ENCODE data around the gene CARMIL1.
"Not testable (repeated sequence)": the region's sequence is repeated elsewhere in the genome, so short reads cannot be mapped to it uniquely, and the experiment has no call there.

CARMIL1 gene

DNA sequence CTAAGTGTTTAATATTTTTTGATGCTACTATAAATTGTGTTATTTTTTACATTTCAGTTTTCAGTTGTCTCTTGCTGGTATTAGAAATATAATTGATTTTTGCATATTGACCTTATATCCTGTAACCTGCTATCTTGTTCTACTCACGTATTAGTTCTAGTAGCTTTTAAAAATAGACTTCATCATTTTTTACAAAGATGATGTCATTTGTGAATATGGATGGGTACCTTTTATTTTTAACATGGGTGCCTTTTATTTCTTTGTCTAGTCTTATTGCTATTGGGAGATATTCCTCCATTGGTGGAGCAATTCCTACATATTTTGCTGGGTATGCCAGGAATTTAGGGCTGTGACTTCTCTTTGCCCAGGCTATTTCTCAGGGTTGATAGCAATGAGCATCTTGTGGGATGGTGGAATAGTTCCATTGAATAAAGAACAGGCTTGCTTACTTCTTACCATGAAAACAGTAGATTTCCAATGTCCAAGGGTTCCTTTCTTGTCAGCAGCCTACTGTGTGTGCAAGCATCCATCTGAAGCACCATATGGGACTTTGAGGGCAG, 149.7 kb downstream of the CARMIL1 start:
- H3K4me1 ChIP-seq (ENCODE audit: control insufficient read depth in 1 of 2, insufficient read depth in 2 of 2, low read length in 2 of 2), result no peaks in the 10 kb centered on the region
- H3K27me3 ChIP-seq (ENCODE audit: low read depth, low read length), result no peaks in the 10 kb centered on the region
- H3K9me3 ChIP-seq (ENCODE audit: control insufficient read depth in 1 of 2, low read length in 2 of 2), result no peaks in the 10 kb centered on the region
- no peak overlapping the region for H3K4me3 ChIP-seq (ENCODE audit: low read depth in 1 of 2, low read length in 2 of 2)
- H3K27ac ChIP-seq (ENCODE audit: low read length), result no peak overlapping the region
- H3K36me3 ChIP-seq (ENCODE audit: control insufficient read depth in 1 of 2, insufficient read depth in 2 of 2, low read length in 2 of 2), result no peaks in the 10 kb centered on the region

DNA sequence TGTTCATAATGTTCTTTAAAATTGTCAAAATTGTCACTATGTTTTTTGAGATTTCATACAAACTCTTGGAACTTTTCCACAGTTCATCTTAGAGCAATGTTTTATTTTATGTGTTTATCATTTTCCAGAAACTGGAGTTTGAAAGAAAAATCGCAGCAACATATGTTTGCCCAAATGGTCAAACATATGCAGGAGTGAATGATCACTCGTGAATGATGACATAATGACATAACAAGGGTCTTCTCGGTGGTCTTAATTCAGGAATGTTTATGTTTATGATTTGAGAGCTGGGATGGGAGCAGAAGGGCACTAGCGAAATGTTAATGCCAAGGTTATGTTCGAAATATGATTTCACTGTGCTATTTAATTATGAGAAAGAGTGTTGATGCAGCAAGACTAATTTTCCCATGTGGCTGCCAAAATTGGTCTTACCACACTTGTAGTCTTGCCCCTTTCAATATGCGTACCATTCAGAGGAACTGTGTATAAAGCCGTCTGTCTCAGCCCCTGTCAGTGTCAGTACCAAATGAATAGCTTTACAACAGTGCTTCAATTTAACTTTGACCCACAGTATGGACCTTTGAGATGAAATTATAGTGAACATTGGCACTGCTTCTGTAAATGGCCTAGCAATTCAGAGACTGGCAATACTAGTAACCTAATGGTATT, 152.3 kb downstream of the CARMIL1 start:
- H3K9me3 ChIP-seq (ENCODE audit: control insufficient read depth in 1 of 2, low read length in 2 of 2), result no peaks in the 10 kb centered on the region
- H3K27ac ChIP-seq (ENCODE audit: low read length), result no peak overlapping the region
- H3K4me3 ChIP-seq (ENCODE audit: low read depth in 1 of 2, low read length in 2 of 2), result no peak overlapping the region
- H3K27me3 ChIP-seq (ENCODE audit: low read depth, low read length), result no peaks in the 10 kb centered on the region
- H3K4me1 ChIP-seq (ENCODE audit: control insufficient read depth in 1 of 2, insufficient read depth in 2 of 2, low read length in 2 of 2), result no peaks in the 10 kb centered on the region
- no peaks in the 10 kb centered on the region for H3K36me3 ChIP-seq (ENCODE audit: control insufficient read depth in 1 of 2, insufficient read depth in 2 of 2, low read length in 2 of 2)

DNA sequence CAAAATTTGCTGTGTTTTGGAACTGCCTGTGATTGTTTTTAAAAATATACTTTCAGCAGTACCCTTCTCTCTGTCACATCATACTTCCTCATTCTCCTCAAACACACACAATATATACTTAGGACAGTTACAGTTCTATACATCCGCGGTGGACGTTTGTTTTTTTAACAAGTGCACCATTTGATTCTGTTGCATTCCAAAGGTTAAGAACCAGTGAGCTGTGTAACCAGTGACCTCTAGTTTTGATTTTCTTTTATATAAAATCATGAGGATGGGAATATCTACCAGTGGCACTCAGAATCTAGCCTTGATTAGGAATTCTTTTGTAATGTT, 152.8 kb downstream of the CARMIL1 start:
- H3K27ac ChIP-seq (ENCODE audit: low read length), result no peak overlapping the region
- no peaks in the 10 kb centered on the region for H3K4me1 ChIP-seq (ENCODE audit: control insufficient read depth in 1 of 2, insufficient read depth in 2 of 2, low read length in 2 of 2)
- no peaks in the 10 kb centered on the region for H3K9me3 ChIP-seq (ENCODE audit: control insufficient read depth in 1 of 2, low read length in 2 of 2)
- H3K36me3 ChIP-seq (ENCODE audit: control insufficient read depth in 1 of 2, insufficient read depth in 2 of 2, low read length in 2 of 2), result no peaks in the 10 kb centered on the region
- no peak overlapping the region for H3K4me3 ChIP-seq (ENCODE audit: low read depth in 1 of 2, low read length in 2 of 2)
- no peaks in the 10 kb centered on the region for H3K27me3 ChIP-seq (ENCODE audit: low read depth, low read length)

DNA sequence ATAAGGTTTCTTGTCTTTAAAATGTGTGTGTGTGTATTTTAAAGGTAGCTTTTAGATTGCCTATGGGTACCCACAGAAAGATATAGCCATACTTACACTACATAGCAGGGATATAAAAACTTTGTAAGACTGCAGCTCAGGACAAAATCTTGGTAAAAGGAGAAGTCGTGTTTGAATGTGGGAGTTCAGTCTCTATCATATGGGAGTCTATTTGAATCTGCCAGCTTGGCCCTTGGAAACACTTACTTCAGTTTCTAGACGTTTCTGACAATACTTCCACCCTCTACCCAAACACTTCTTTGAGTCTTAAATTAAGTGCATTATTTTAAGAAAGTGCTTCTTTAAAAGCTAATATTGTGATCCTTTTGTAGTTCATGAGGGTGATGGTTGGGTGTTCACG, 155.7 kb downstream of the CARMIL1 start:
- H3K9me3 ChIP-seq (ENCODE audit: control insufficient read depth in 1 of 2, low read length in 2 of 2), result no peaks in the 10 kb centered on the region
- H3K27ac ChIP-seq (ENCODE audit: low read length), result no peak overlapping the region
- H3K36me3 ChIP-seq (ENCODE audit: control insufficient read depth in 1 of 2, insufficient read depth in 2 of 2, low read length in 2 of 2), result peaks cover 0 to 6% of the 10 kb centered on the region in 2 donors
- H3K27me3 ChIP-seq (ENCODE audit: low read depth, low read length), result no peaks in the 10 kb centered on the region
- H3K4me3 ChIP-seq (ENCODE audit: low read depth in 1 of 2, low read length in 2 of 2), result no peak overlapping the region
- H3K4me1 ChIP-seq (ENCODE audit: control insufficient read depth in 1 of 2, insufficient read depth in 2 of 2, low read length in 2 of 2), result no peaks in the 10 kb centered on the region

DNA sequence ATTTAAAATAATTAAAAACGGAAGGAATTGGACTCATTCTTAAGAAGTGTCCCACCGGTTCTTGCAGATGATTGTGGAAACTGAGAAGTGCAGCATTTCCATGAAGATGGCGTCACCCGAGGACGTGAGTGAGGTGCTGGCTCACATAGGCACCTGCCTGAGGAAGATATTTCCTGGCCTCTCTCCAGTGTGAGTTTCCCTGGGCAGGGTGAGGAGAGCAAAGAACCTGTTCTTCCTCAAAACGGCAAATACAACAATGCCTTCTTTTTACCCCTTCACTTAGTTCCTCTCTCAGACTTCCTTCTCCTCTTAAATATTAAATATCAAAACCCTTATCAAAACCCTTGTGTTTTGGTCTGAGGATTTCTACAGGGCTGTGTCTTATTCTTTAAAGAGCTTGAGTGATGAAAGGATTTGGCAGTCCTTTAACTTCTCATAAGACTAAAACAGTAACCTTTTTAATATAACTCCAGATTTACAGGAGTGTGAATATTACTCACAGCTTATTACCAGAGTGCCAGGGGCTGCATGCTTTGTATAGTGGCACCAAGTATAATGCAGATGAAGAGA, 156.3 kb downstream of the CARMIL1 start:
- Histone ChIP-seq H3K36me3 (ENCODE audit: control insufficient read depth in 1 of 2, insufficient read depth in 2 of 2, low read length in 2 of 2) (peaks cover 0 to 6% of the 10 kb centered on the region in 2 donors), H3K27me3 (ENCODE audit: low read depth, low read length) (no peaks in the 10 kb centered on the region), H3K4me1 (ENCODE audit: control insufficient read depth in 1 of 2, insufficient read depth in 2 of 2, low read length in 2 of 2) (no peaks in the 10 kb centered on the region), H3K9me3 (ENCODE audit: control insufficient read depth in 1 of 2, low read length in 2 of 2) (no peaks in the 10 kb centered on the region), H3K27ac (ENCODE audit: low read length) (no peak overlapping the region), H3K4me3 (ENCODE audit: low read depth in 1 of 2, low read length in 2 of 2) (no peak overlapping the region)

DNA sequence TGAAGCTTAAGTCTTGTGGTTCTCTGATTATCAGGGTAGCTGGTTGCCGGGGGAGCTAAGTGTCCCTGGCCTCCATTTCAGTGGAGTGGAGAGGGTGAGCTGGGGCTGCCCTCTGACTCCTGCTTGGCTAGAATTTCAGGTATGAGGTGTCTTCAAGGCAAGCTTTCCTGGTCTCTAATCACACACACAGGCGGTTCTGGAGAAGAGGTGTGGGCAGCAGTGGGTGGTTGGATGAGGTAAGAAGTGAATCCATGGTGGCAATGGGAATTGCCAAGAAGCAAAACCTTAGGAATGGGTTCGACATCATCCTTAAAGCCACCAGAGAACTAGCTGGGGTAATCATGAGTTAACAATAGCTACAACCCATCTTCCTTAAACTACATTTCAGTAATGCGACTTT, 157.6 kb downstream of the CARMIL1 start:
- Histone ChIP-seq H3K36me3 (ENCODE audit: control insufficient read depth in 1 of 2, insufficient read depth in 2 of 2, low read length in 2 of 2) (peaks cover 0 to 6% of the 10 kb centered on the region in 2 donors), H3K9me3 (ENCODE audit: control insufficient read depth in 1 of 2, low read length in 2 of 2) (no peaks in the 10 kb centered on the region), H3K4me3 (ENCODE audit: low read depth in 1 of 2, low read length in 2 of 2) (no peak overlapping the region), H3K27me3 (ENCODE audit: low read depth, low read length) (no peaks in the 10 kb centered on the region), H3K27ac (ENCODE audit: low read length) (no peak overlapping the region), H3K4me1 (ENCODE audit: control insufficient read depth in 1 of 2, insufficient read depth in 2 of 2, low read length in 2 of 2) (no peaks in the 10 kb centered on the region)

DNA sequence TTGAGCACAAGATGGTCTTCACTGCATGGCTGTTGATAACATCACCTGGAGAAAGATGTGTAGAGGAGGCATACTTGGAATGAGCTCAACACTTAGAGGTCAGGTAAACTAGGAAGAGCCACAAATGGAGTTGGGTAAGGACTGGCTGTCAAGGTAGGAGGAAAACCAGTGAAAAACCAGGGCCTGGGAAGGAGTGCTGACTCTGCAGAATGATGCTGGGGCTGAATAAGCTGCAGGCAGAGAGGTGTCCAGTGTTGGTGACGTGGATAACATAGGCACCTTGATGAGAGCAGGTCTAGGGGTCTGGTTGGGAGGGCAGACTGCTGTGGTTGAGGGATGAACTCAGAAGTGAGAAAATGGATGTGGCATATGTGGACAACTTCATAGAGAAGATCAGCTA, 160.2 kb downstream of the CARMIL1 start:
- Histone ChIP-seq H3K4me3 (ENCODE audit: low read depth in 1 of 2, low read length in 2 of 2) (no peak overlapping the region), H3K36me3 (ENCODE audit: control insufficient read depth in 1 of 2, insufficient read depth in 2 of 2, low read length in 2 of 2) (peaks cover 0 to 6% of the 10 kb centered on the region in 2 donors), H3K27me3 (ENCODE audit: low read depth, low read length) (no peaks in the 10 kb centered on the region), H3K9me3 (ENCODE audit: control insufficient read depth in 1 of 2, low read length in 2 of 2) (no peaks in the 10 kb centered on the region), H3K27ac (ENCODE audit: low read length) (no peak overlapping the region), H3K4me1 (ENCODE audit: control insufficient read depth in 1 of 2, insufficient read depth in 2 of 2, low read length in 2 of 2) (no peaks in the 10 kb centered on the region)

DNA sequence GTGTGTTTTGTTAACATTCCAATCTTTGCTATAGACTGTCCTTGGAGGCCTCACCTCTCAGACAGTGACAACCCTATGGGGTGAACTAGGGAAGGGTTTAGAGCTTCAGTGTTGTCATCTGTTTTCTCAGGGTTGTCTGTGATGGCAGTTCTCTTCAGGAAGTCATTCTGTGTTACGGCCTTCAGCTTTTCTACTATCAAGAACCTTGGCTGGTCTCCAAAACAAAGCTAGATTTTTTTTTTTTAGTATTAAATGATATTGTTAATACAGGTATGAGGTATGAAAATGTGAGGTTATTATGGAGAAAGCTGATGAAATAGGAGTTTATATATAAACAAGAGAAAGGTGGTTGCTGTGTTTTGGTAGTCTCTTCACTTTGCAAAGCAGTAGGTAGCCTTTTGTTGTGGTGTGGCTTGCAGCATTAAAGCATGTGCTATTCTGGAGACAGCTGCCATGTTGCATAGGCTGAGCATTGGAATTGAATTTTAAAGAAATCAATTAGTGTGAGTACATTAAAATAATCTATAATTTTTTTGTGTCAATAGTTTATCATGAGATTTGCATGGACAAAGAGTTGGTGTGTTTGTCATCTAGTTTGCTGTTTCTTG, 162.6 kb downstream of the CARMIL1 start:
- H3K27ac ChIP-seq (ENCODE audit: low read length), result no peak overlapping the region

DNA sequence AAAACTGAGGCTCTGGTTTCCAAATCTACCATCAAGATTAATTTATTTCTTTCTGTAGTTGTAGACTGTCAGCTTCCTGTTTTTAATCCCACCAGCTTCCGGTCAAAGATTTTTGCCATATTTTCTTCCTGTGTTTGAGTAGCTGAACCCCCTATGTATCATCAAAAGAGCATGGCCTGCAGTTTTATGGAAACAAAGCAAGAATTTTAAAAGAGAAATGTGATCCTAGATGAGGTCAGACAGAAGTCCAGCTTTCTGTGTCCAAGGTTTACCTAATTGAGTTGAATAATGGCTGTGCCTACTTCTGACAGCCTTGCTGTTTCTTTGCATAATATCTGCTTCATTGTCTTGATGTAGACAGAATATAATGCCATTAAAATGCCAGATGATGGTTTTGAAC, 163.7 kb downstream of the CARMIL1 start:
- Histone ChIP-seq H3K27me3 (ENCODE audit: low read depth, low read length) (no peaks in the 10 kb centered on the region), H3K27ac (ENCODE audit: low read length) (no peak overlapping the region), H3K9me3 (ENCODE audit: control insufficient read depth in 1 of 2, low read length in 2 of 2) (no peaks in the 10 kb centered on the region), H3K4me1 (ENCODE audit: control insufficient read depth in 1 of 2, insufficient read depth in 2 of 2, low read length in 2 of 2) (no peaks in the 10 kb centered on the region), H3K4me3 (ENCODE audit: low read depth in 1 of 2, low read length in 2 of 2) (no peak overlapping the region), H3K36me3 (ENCODE audit: control insufficient read depth in 1 of 2, insufficient read depth in 2 of 2, low read length in 2 of 2) (peaks cover 0 to 3% of the 10 kb centered on the region in 2 donors)

More for the DNA sequence above, 162.6 kb downstream of the CARMIL1 start:
- peaks cover 0 to 6% of the 10 kb centered on the region in 2 donors for H3K36me3 ChIP-seq (ENCODE audit: control insufficient read depth in 1 of 2, insufficient read depth in 2 of 2, low read length in 2 of 2)
- no peaks in the 10 kb centered on the region for H3K9me3 ChIP-seq (ENCODE audit: control insufficient read depth in 1 of 2, low read length in 2 of 2)
- H3K4me3 ChIP-seq (ENCODE audit: low read depth in 1 of 2, low read length in 2 of 2), result no peak overlapping the region
- H3K4me1 ChIP-seq (ENCODE audit: control insufficient read depth in 1 of 2, insufficient read depth in 2 of 2, low read length in 2 of 2), result no peaks in the 10 kb centered on the region
- H3K27me3 ChIP-seq (ENCODE audit: low read depth, low read length), result no peaks in the 10 kb centered on the region

DNA sequence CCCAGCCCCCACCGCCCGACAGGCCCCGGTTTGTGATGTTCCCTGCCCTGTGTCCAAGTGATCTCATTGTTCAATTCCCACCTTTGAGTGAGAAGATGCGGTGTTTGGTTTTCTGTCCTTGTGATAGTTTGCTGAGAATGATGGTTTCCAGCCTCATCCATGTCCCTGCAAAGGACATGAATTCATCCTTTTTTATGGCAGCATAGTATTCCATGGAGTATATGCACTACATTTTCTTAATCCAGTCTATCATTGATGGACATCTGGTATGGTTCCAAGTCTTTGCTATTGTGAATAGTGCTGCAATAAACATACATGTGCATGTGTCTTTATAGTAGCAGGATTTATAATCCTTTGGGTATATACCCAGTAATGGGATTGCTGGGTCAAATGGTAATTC, 165.3 kb downstream of the CARMIL1 start:
- not testable (repeated sequence) for H3K27ac ChIP-seq (ENCODE audit: low read length); H3K36me3 ChIP-seq (ENCODE audit: control insufficient read depth in 1 of 2, insufficient read depth in 2 of 2, low read length in 2 of 2); H3K27me3 ChIP-seq (ENCODE audit: low read depth, low read length); H3K4me3 ChIP-seq (ENCODE audit: low read depth in 1 of 2, low read length in 2 of 2); H3K4me1 ChIP-seq (ENCODE audit: control insufficient read depth in 1 of 2, insufficient read depth in 2 of 2, low read length in 2 of 2); H3K9me3 ChIP-seq (ENCODE audit: control insufficient read depth in 1 of 2, low read length in 2 of 2)

DNA sequence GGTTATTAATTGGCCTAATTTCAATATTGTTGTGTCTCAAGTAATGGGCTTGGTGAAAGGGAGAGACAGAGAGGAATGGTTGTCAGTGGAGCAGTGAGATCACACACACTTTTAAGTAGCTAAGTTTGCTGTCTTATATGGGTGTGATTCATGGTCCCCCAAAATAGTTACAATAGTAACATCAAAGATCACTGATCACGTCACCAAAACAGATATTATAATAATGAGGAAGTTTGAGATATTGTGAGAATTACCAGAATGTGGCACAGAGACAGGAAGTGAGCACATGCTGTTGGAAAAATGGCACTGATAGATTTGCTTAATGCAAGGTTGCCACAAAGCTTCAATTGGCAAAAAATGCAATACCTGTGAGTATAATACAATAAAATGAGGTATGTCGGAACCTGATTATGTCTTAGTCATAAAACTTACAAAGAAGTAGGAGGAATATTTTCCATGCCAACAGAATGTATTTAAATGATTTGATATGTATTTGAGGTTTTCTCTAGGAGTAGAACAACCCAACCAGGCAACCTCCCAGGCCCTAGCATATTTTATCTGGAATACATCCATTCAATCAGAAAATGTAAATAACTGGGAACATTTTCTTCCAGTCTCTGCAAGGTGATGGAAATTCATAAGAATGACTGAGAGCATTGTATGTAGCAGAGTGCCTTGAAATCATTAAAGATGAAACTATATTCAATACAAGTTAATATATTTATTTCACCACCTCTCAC, 167.8 kb downstream of the CARMIL1 start:
- Histone ChIP-seq H3K27me3 (ENCODE audit: low read depth, low read length) (no peaks in the 10 kb centered on the region), H3K4me3 (ENCODE audit: low read depth in 1 of 2, low read length in 2 of 2) (no peak overlapping the region), H3K36me3 (ENCODE audit: control insufficient read depth in 1 of 2, insufficient read depth in 2 of 2, low read length in 2 of 2) (no peaks in the 10 kb centered on the region), H3K4me1 (ENCODE audit: control insufficient read depth in 1 of 2, insufficient read depth in 2 of 2, low read length in 2 of 2) (no peaks in the 10 kb centered on the region), H3K9me3 (ENCODE audit: control insufficient read depth in 1 of 2, low read length in 2 of 2) (no peaks in the 10 kb centered on the region), H3K27ac (ENCODE audit: low read length) (no peak overlapping the region)
